GM23248 (cell line): ENCODE results near the gene CLEC4M. TPM values are rescaled to one million over a fixed set of nuclear protein-coding genes. Genes with fewer than 3 reads are reported as not detected.
A peak's percentile ranks its signal among the peaks of the same experiment; 100 is the strongest.

ENCODE experiments used
- DNase-seq: peaks from one replicate; pipeline ENCODE4 v3.0.0-alpha.2; 2015
- H2AFZ ChIP-seq: fragments of 200-600 bp; sonication (generic); 2 replicates; pipeline ENCODE4 v1.6.1; 2016; ENCODE audit warnings: antibody characterized with exemption
- H3F3A ChIP-seq: fragments of 200-600 bp; sonication (generic); 2 replicates; pipeline ENCODE4 v1.6.1; 2016; ENCODE audit warnings: mild to moderate bottlenecking, antibody characterized with exemption, mixed run types; ENCODE audit not compliant: insufficient read depth
- H3K27ac ChIP-seq: fragments of 200-600 bp; sonication (generic); 2 replicates; pipeline ENCODE4 v1.5.1; 2016; ENCODE audit warnings: mild to moderate bottlenecking
- H3K27me3 ChIP-seq: fragments of 200-600 bp; sonication (generic); replicated peaks from 2 replicates; pipeline ENCODE4 v1.6.1; 2016; ENCODE audit warnings: mild to moderate bottlenecking; ENCODE audit not compliant: insufficient read depth
- H3K36me3 ChIP-seq: fragments of 200-600 bp; sonication (generic); 2 replicates; pipeline ENCODE4 v1.6.1; 2016; ENCODE audit warnings: low read depth, mild to moderate bottlenecking
- H3K4me1 ChIP-seq: fragments of 200-600 bp; sonication (generic); 2 replicates; pipeline ENCODE4 v1.6.1; 2016; ENCODE audit warnings: mild to moderate bottlenecking; ENCODE audit not compliant: insufficient read depth
- H3K4me2 ChIP-seq: fragments of 200-600 bp; sonication (generic); one replicate; pipeline ENCODE4 v1.6.1; 2016; ENCODE audit warnings: mild to moderate bottlenecking; ENCODE audit not compliant: unreplicated experiment
- H3K4me3 ChIP-seq: fragments of 200-600 bp; sonication (generic); 2 replicates; pipeline ENCODE4 v1.5.1; 2016; ENCODE audit warnings: mild to moderate bottlenecking
- H3K79me2 ChIP-seq: fragments of 200-600 bp; sonication (generic); 2 replicates; pipeline ENCODE4 v1.6.1; 2016; ENCODE audit warnings: mild to moderate bottlenecking; ENCODE audit not compliant: insufficient read depth
- H3K9ac ChIP-seq: fragments of 200-600 bp; sonication (generic); 2 replicates; pipeline ENCODE4 v1.6.1; 2016; ENCODE audit warnings: mild to moderate bottlenecking
- H3K9me2 ChIP-seq: fragments of 200-600 bp; sonication (generic); 2 replicates; pipeline ENCODE4 v1.6.1; 2016; ENCODE audit warnings: mixed run types, mild to moderate bottlenecking, moderate library complexity; ENCODE audit not compliant: insufficient read depth
- H3K9me3 ChIP-seq: fragments of 200-600 bp; sonication (generic); one replicate; pipeline ENCODE4 v1.6.1; 2017; ENCODE audit warnings: low read depth
- H4K20me1 ChIP-seq: fragments of 200-600 bp; sonication (generic); 2 replicates; pipeline ENCODE4 v1.6.0; 2016; ENCODE audit not compliant: insufficient read depth
- EZH2 ChIP-seq: fragments of 200-600 bp; sonication (generic); IDR thresholded peaks from 2 replicates; pipeline ENCODE4 v1.6.1; 2018; ENCODE audit warnings: antibody characterized with exemption, mild to moderate bottlenecking; ENCODE audit not compliant: insufficient read depth, poor library complexity, severe bottlenecking
- EZH2phosphoT487 ChIP-seq: fragments of 200-600 bp; sonication (generic); IDR thresholded peaks from 2 replicates; pipeline ENCODE4 v1.6.1; 2018; ENCODE audit warnings: antibody characterized with exemption, moderate library complexity, mild to moderate bottlenecking, low read depth; ENCODE audit not compliant: insufficient read depth
- WGBS, 2 experiments: methylation state at CpG; one replicate each; pipeline ENCODE4 v1.1.6; 2015 to 2017; ENCODE audit warnings: low lambda C conversion rate in 2 of 2, low coverage in 1 of 2; ENCODE audit errors: missing lambda C conversion rate in 2 of 2; 5-methylcytosine and 5-hydroxymethylcytosine counted together
- in situ Hi-C: fragments of 300-500 bp; cut with MboI; formaldehyde crosslinking; loops from 2 replicates; pipeline ENCODE4 v1.15.0; 2020
- polyA plus RNA-seq: library from polyadenylated mRNA; unstranded; fragments of >200 nt; fragmentation: Nextera tagmentation; extraction: Ambion mirVana; gene quantifications from 2 replicates; pipeline ENCODE4 v1.2.1, GENCODE V29; 2016
- total RNA-seq: library from RNA; depleted of rRNA; stranded (reverse); fragments of >200 nt; shearing (Covaris generic); gene quantifications from 2 replicates; pipeline ENCODE4 v1.2.3, GENCODE V29; 2014

CLEC4M gene
- total and polyA plus RNA-seq, 2 experiments from 2014 or later: not detected

DNA sequence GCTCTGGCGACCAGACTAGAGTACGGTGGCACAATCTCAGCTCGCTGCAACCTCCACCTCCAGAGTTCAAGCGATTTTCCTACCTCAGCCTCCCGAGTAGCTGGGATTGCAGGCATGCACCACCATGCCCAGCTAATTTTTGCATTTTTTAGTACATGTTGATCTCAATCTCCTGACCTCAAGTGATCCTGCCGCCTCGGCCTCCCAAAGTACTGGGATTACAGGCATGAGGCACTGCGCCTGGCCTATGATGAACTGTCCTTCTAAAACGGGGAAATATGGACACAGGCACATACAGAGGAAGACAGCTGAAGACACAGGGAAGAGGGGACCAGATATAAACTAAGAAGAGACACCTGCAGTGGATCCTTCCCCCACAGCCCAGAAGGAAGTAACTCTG is 12.7 kb downstream of the CLEC4M start:
- Histone ChIP-seq H4K20me1 (no peaks in the 10 kb centered on the region), H3K36me3 (no peaks in the 10 kb centered on the region), H2AFZ (no peak overlapping the region), H3F3A (peaks cover 6% of the 10 kb centered on the region; the same call in 1 of the 2 replicates), H3K79me2 (no peaks in the 10 kb centered on the region), H3K27me3 (peaks cover 53% of the 10 kb centered on the region), H3K9ac (no peak overlapping the region), H3K4me3 (no peak overlapping the region), H3K9me3 (no peaks in the 10 kb centered on the region), H3K27ac (no peak overlapping the region), H3K4me1 (no peaks in the 10 kb centered on the region; the same call in 1 of the 2 replicates), H3K4me2 (no peak overlapping the region), H3K9me2 (no peaks in the 10 kb centered on the region)
- no peak for DNase-seq
- 66 to 69% methylated on average over 9 of the region's 9 CpGs for WGBS, 2 experiments
- in situ Hi-C loops: no loop called here
- TF ChIP-seq EZH2: no peak
- no peak for TF ChIP-seq EZH2phosphoT487

GRCh38 chr19:7778081-7778480 is 15.0 kb downstream of the CLEC4M start:
- H3K4me3 ChIP-seq: no peak overlapping the region
- H3K9me2 ChIP-seq: no peaks in the 10 kb centered on the region
- no peaks in the 10 kb centered on the region for H3F3A ChIP-seq
- peaks cover 67% of the 10 kb centered on the region for H3K27me3 ChIP-seq
- no peaks in the 10 kb centered on the region for H3K4me1 ChIP-seq
- H3K27ac ChIP-seq: no peak overlapping the region
- no peak overlapping the region for H3K4me2 ChIP-seq
- H3K36me3 ChIP-seq: no peaks in the 10 kb centered on the region
- 36 to 42% methylated on average over 5 of the region's 5 CpGs for WGBS, 2 experiments
- H3K9me3 ChIP-seq: no peaks in the 10 kb centered on the region
- TF ChIP-seq EZH2phosphoT487 (no peak), EZH2 (no peak)
- in situ Hi-C loops: no loop called here
- no peak for DNase-seq
- H3K9ac ChIP-seq: no peak overlapping the region
- no peak overlapping the region for H2AFZ ChIP-seq
- no peaks in the 10 kb centered on the region for H4K20me1 ChIP-seq
- no peaks in the 10 kb centered on the region for H3K79me2 ChIP-seq

- Histone ChIP-seq H3K9me2 (no peaks in the 10 kb centered on the region), H3K27ac (no peak overlapping the region), H3K27me3 (peaks cover 70% of the 10 kb centered on the region), H3K36me3 (no peaks in the 10 kb centered on the region), H3K9ac (no peak overlapping the region), H3K4me2 (no peak overlapping the region), H3K9me3 (no peaks in the 10 kb centered on the region), H3F3A (no peaks in the 10 kb centered on the region), H4K20me1 (no peaks in the 10 kb centered on the region), H3K4me3 (no peak overlapping the region), H3K79me2 (no peaks in the 10 kb centered on the region), H2AFZ (no peak overlapping the region), H3K4me1 (no peaks in the 10 kb centered on the region)
- DNase-seq: no peak
- 35 to 38% methylated on average over 26 of the region's 26 CpGs for WGBS, 2 experiments
- TF ChIP-seq EZH2phosphoT487 (no peak), EZH2 (no peak)
- in situ Hi-C loops: no loop called here
Observed at GRCh38 chr19:7779631-7780486, 16.8 kb downstream of the CLEC4M start.

GRCh38 chr19:7781157-7781556 is 18.1 kb downstream of the CLEC4M start:
- Histone ChIP-seq H3K9me2 (no peaks in the 10 kb centered on the region), H3K4me3 (no peak overlapping the region), H3K4me2 (no peak overlapping the region), H3K4me1 (no peaks in the 10 kb centered on the region), H3F3A (no peaks in the 10 kb centered on the region), H3K27ac (no peak overlapping the region), H3K9ac (no peak overlapping the region), H3K9me3 (no peaks in the 10 kb centered on the region), H3K36me3 (no peaks in the 10 kb centered on the region), H3K27me3 (peaks cover 64% of the 10 kb centered on the region), H4K20me1 (no peaks in the 10 kb centered on the region), H2AFZ (no peak overlapping the region), H3K79me2 (no peaks in the 10 kb centered on the region)
- no peak for DNase-seq
- in situ Hi-C loops: no loop called here
- WGBS, 2 experiments: 44 to 49% methylated on average over 11 to 12 of the region's 12 CpGs
- no peak for TF ChIP-seq EZH2phosphoT487
- TF ChIP-seq EZH2: no peak

GRCh38 chr19:7783991-7784423 is 21.0 kb downstream of the CLEC4M start:
- Histone ChIP-seq H3K9me2 (no peaks in the 10 kb centered on the region), H3K36me3 (no peaks in the 10 kb centered on the region), H3K4me3 (no peak overlapping the region), H4K20me1 (no peaks in the 10 kb centered on the region), H3K79me2 (no peaks in the 10 kb centered on the region), H3F3A (no peaks in the 10 kb centered on the region), H3K4me1 (no peaks in the 10 kb centered on the region), H3K27me3 (peaks cover 63% of the 10 kb centered on the region), H3K9ac (no peak overlapping the region), H3K27ac (no peak overlapping the region), H3K4me2 (no peak overlapping the region), H2AFZ (no peak overlapping the region), H3K9me3 (no peaks in the 10 kb centered on the region)
- in situ Hi-C loops: no loop called here
- TF ChIP-seq EZH2phosphoT487 (no peak), EZH2 (no peak)
- peak; percentile 67 for DNase-seq
- WGBS, 2 experiments: 3 to 4% methylated on average over 8 of the region's 8 CpGs
